ENCODE measurements around the gene HS3ST6. TPM values are rescaled to one million over a fixed set of nuclear protein-coding genes. Genes with fewer than 3 reads are reported as not detected.
A peak's percentile ranks its signal among the peaks of the same experiment; 100 is the strongest.

The HS3ST6 gene
- total and polyA plus RNA-seq, 2 of the 13 experiments (the other 11 are each of a cell fraction or from before 2014, with no cell fraction given): not detected

- TF ChIP-seq ZNF569 (CRISPR knock-in tag; IDR thresholded peaks at IDR 0.05; ENCODE audit: borderline replicate concordance) (no peak), ZNF512B (CRISPR knock-in tag; IDR thresholded peaks at IDR 0.05; ENCODE audit: borderline replicate concordance) (peak; percentile 81; the same call in 1 of the 2 replicates), CREBL2 (CRISPR knock-in tag; IDR thresholded peaks at IDR 0.05; ENCODE audit: borderline replicate concordance) (no peak), NRL (CRISPR knock-in tag; IDR thresholded peaks at IDR 0.05; ENCODE audit: borderline replicate concordance) (0 out of 2 replicates have a peak, but pooled peaks have one; percentile 10), ERF (CRISPR knock-in tag; IDR thresholded peaks at IDR 0.05) (peak; percentile 85; the same call in 1 of the 2 replicates), HNRNPH1 (optimal IDR thresholded peaks at IDR 0.05; ENCODE audit: low read depth, low read length) (no peak), YY1 (IDR thresholded peaks at IDR 0.05; ENCODE audit: insufficient read depth, insufficient replicate concordance, low read depth, low read length) (no peak), KLF11 (CRISPR knock-in tag; IDR thresholded peaks at IDR 0.05) (no peak), ZNF350 (CRISPR knock-in tag; IDR thresholded peaks at IDR 0.05; ENCODE audit: borderline replicate concordance, low read depth) (peak; percentile 68; the same call in 1 of the 2 replicates), CEBPZ (IDR thresholded peaks at IDR 0.05; ENCODE audit: low read length) (no peak), MAF1 (CRISPR knock-in tag; IDR thresholded peaks at IDR 0.05; ENCODE audit: borderline replicate concordance) (no peak), ZNF639 (CRISPR knock-in tag; conservative IDR thresholded peaks at IDR 0.05) (no peak), MLX (CRISPR knock-in tag; IDR thresholded peaks at IDR 0.05) (no peak; the same call in 1 of the 2 replicates), ZNF788 (CRISPR knock-in tag; IDR thresholded peaks at IDR 0.05; ENCODE audit: borderline replicate concordance) (peak; percentile 84; the same call in 1 of the 2 replicates), ZNF562 (CRISPR knock-in tag; IDR thresholded peaks at IDR 0.05; ENCODE audit: borderline replicate concordance) (no peak), ZBTB20 (CRISPR knock-in tag; IDR thresholded peaks at IDR 0.05; ENCODE audit: borderline replicate concordance, low read depth) (peak; percentile 85; the same call in 1 of the 2 replicates), THAP11 (CRISPR knock-in tag; IDR thresholded peaks at IDR 0.05) (peak; percentile 66), TEAD3 (CRISPR knock-in tag; optimal IDR thresholded peaks at IDR 0.05; ENCODE audit: borderline replicate concordance) (peak; percentile 23), ZNF879 (CRISPR knock-in tag; IDR thresholded peaks at IDR 0.05) (peak; percentile 66; the same call in 1 of the 2 replicates), ZNF101 (CRISPR knock-in tag; IDR thresholded peaks at IDR 0.05; ENCODE audit: borderline replicate concordance, low read depth) (no peak; the same call in 1 of the 2 replicates)
Measured at GRCh38 chr16:1940273-1941161, 22.3 kb upstream of the HS3ST6 start (continued).
